Activated CD4-positive, alpha-beta T cell treated with anti-CD3 and anti-CD28 coated beads, Interleukin-10, Interleukin-2, amounts not matched to agents 100 ng/mL and 50 ng/mL, durations not matched to agents 16 hours and 8 hours (primary cell): Measurements from ENCODE around the gene TEN1.

Source experiments
- DNase-seq: peaks from one replicate; pipeline ENCODE4 v3.0.0-alpha.2; 2020

The TEN1 gene

DNA sequence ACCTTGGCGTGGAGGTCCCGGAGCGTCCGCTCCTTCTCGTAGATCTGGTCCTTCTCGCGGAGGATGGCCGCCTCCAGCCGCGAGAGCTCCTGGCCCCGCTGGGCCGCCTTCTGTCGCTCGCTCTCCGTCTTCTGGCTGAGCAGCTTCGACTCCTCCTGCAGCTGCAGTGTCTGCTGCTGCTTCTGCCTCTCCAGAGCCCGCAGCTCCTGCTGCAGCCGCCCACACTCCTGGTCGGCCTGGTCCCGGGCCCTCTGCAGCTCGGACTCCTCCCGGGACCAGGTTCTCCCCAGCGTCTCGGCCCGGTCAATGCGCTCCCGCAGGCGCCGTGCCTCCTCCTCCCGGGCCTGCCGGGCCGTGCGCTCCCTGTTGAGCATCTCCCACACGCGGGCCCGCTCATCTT, 29.2 kb downstream of the TEN1 start:
- DNase-seq, result no peak

DNA sequence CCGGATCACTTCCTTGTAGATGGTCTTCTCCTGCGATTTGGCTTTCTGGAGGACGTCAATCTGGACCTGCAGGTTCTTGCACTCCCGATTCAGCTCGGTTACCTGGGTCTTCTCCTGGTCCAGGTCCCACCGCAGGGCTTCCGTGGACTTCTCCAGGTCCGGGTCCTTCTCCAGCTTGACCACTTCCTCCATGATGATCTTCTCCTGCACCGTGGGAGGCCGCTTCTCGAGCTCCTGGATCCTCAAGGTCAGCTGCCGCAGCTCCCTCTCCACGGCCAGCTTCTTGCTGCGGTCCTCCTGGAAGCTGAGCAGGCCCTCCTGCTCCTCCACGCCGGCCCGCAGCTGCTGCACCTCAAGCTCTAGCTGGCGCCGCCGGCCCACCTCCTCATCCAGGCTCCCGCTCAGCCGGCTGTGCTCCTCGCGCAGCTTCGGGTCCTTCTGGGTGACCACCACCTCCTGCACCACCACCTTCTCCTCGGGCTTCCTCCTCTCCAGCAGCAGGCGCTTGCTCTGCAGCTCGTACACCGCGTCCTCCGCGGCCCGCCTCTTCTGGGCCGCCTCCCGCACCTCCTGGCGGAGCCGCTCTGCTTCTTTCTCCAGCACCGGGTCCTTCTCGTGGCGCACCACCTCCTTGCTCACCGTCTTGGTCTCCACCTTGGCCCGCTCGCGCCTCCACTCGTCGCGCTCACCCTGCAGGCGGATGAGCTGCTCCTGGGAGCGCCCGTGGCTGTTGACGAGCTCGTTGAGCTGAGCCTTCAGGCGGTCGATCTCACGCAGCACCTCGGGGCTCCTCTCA, 29.8 kb downstream of the TEN1 start:
- DNase-seq, result no peak

DNA sequence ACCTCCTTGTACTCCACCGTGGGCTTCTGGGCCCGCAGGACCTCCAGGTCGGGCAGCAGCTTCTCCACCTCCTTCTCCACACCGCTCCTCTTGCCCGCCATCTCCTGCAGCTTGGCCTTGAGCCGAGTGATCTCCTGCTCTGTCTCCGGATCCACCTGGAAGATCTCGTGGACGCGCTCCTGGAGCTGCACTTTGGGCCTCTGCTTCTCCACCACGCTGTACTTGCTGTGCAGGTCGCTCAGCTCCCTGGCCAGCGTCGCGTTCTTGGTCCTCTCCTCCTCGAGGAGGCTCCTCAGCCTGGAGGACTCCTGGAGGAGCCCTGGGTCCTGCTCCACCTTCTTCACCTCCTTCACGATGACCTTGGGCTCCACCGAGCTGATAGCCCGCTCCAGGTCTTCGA, 30.4 kb downstream of the TEN1 start:
- DNase-seq, result no peak

DNA sequence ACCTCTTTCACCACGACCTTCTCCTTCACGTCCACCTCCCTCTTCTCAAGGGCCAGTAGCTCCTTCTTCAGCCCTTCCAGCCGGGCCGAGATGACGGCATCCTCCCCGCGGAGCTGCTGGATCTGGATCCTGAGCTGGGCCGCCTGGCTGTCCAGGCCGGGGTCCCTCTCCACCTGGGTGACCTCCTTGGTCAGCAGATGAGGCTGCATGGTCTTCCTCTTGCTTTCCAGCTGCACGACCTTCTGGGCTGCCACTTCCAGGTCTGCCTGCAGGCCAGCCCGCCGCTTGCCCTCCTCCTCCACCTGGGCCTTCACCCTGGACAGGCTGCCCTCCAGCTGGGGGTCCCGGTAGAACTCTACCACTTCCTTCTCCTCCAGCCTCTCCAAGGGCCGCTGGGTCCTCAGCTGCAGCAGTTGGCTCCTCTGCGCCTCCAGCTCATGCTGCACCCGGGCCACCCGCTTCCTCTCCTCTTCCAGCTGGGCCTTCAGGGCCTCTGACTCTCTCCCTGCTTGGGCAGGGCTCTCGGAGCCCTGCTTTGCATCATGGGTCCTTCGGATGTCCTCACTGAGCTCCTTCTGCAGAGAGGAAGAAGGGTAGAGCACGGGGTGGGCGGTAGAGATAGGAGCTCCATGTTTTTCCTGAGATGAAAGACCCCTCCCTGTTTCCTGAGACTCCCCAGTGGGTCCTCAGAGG, 31.1 kb downstream of the TEN1 start:
- no peak for DNase-seq

GRCh38 chr17:76011951-76012350, 32.9 kb downstream of the TEN1 start:
- DNase-seq, result no peak

DNA sequence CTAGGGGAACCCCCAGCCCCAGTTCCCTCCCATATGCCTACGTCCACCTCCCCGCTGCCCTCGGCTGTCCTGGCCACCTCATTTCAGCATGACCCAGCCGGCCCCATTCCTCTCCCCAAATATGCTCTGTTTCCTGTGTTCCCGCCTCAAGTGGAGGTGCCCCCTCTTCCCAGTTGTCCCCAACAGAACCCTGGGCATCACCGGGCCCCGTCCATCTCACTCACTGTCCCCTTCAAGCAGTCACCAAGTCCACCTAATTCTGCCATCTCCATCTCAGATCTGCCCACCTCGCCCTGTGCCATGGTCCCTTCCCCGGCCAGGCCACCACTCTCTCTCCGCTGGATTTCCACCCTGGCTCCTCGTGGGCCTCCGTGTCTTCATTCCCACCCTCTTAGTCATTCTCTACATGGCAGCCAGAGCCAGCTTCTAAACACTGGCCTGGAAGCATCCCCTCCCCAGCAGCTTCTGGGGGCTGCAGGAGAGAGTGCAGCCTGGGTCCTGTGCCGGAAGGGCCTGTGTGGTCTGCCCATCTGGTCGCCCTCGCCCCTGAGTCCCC, 34.4 kb downstream of the TEN1 start:
- DNase-seq, result no peak

DNA sequence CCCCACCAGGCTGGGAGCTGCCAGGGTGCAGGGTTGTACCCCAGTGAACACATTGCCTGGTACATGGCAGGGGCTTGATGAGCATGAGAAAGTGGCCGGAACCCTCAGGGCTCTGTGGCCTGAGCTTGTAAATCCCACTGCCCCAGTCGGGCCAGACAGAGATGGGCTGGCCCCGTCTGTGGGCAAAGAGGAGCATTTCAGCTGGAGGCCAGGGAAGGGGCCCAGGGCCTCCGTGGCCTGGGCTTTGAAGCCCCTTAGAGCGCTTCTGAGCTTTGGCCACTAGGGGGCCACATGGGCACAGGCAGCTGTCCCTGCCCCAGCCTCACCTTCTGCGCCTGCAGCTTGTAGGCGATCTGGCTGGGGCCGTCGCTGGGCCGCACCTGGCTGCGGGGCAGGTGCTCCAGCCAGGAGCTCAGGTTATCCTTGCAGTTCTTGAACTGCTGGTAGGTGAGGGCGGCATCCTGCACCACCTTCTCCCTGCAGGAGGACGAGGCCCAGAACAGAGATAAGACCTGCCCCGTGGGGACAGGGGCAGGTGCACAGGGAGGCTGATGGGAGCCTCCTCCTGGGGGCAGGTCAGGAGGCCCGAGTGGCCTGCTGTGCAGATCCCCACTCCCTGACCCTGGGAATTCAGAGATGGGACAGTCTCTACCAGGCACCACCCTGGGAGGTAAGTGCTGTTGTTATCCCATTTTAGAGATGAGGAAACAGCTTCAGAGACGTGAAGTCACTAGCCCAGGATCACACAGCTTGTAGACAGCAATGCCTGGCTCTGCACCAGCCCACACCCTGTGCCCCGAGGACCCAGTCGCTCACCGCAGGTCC, 35.3 kb downstream of the TEN1 start:
- peak; percentile 84 for DNase-seq

DNA sequence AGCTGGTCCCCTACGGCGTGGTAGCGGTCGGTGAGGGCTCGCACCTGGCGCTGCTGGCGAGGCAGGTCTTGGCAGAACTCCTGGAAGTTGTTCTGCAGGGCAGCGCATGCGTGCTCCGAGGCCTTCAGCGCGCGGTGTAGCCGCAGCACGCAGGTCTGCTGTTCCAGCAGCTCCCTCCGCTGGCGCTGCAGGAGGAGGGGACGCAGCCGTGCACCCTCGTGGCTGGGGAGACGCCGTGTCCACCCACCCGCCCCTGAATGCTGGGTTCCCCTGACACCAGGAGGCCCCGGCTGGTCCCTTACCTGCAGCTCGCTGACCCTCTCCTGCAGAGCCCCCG, 35.9 kb downstream of the TEN1 start:
- no peak for DNase-seq

DNA sequence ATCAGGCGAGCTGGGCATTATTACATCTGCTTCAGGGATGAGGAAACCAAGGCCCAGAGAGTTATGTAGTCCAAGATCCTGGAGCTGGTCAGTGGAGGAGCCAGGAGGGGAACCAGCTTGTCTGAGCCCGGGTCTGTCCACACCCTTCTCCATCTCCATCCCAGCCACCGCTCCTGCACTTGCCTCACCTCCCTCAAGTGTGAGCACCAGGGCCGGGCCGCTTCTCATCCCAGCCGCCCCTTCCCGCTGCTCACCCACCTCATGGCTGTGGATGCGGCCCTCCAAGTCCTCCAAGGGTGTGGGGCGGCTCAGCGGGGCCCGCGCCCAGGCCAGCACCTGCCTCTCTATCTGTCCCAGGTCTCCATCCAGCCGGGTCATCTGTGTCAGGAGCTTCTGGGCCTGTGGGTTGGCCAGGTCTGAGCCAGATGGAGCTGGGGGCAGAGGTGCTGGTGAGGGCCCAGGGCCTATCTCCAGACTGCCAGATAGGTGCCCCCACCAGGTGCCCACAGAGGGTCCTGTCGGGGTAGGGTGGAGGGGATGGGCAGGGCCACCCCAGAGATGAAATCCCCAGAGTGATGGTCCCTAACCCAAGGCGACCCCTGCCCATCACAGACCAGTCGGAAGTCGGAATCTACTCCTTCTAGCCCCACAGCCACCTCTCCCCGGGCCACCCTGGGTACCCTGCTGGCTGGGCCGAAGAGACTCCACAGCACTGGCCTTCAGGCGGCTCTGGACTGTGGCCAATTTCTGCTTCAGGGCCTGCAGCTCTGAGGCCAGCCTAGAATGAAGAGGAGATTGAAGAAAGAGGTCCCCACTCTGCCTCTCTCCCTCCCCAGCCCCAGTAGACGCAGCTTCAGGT, 38.7 kb downstream of the TEN1 start:
- no peak for DNase-seq

- DNase-seq, result no peak
Measured at GRCh38 chr17:76018340-76018680, 39.3 kb downstream of the TEN1 start.

- no peak for DNase-seq
Measured at GRCh38 chr17:76018801-76019200, 39.8 kb downstream of the TEN1 start.

- no peak for DNase-seq
Measured at GRCh38 chr17:76019833-76020467, 40.9 kb downstream of the TEN1 start.

- DNase-seq, result no peak
Measured at GRCh38 chr17:76022285-76022684, 43.2 kb downstream of the TEN1 start.

GRCh38 chr17:76022973-76023899, 44.2 kb downstream of the TEN1 start:
- DNase-seq, result no peak

DNA sequence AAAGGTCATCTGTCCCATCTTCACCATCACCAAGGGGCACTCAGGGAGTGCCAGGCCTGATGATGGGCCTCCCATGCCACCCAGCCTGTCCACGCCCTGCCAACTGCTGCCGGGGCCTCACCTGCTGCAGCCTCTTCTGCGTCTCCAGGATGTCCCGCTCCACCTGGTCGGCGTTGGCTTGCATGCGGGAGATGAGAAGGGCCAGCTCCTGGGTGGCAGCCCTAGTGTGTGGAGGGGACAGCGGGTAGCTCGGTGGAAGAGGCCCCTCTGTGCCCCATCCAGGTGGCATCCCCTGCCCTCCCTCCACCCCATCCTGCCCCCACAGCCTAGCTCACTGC, 44.8 kb downstream of the TEN1 start:
- no peak for DNase-seq

DNA sequence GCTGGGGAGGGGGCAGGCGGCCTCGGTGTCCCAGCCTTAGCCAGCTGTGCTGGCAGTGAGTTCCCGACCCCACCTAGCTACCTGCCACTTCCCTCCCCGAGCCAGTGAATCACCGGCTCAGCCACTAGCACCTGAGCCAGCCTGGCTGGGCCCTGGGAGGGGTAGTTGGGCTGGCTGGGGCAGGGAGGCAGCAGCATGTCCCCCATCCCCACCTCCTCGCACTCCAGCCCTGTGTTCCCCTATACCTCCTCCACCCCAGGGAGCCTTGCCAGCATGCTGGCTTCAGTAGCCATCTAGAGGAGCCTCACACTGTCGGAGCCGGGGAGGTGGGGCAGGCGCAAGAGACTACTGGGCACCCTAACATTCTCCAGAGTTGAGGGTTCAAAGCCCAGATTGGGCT, 45.3 kb downstream of the TEN1 start:
- DNase-seq, result no peak

GRCh38 chr17:76025294-76025693, 46.3 kb downstream of the TEN1 start:
- DNase-seq, result no peak

DNA sequence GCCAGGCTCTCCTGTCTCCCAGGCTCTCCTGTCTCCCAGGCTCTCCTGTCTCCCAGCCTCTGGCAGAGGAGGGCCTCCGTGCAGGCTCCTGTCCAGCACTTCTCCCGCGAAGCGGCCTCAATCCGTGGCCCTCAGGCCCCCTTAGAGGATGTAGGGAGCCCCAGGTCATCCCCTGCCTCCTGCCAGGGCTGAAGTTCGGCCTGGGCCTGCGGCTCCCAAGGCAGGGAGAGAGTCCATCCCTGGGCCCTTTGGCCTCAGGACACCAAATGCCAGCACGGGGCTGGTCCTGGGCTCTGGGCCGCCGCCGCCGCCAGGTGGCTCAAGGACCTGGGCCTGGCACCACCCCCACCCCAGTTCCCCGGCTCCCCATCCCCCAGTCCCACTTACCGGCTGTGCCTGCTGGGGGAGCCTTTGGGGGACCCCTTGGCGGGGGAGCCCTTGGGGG, 47.7 kb downstream of the TEN1 start:
- DNase-seq, result no peak

DNA sequence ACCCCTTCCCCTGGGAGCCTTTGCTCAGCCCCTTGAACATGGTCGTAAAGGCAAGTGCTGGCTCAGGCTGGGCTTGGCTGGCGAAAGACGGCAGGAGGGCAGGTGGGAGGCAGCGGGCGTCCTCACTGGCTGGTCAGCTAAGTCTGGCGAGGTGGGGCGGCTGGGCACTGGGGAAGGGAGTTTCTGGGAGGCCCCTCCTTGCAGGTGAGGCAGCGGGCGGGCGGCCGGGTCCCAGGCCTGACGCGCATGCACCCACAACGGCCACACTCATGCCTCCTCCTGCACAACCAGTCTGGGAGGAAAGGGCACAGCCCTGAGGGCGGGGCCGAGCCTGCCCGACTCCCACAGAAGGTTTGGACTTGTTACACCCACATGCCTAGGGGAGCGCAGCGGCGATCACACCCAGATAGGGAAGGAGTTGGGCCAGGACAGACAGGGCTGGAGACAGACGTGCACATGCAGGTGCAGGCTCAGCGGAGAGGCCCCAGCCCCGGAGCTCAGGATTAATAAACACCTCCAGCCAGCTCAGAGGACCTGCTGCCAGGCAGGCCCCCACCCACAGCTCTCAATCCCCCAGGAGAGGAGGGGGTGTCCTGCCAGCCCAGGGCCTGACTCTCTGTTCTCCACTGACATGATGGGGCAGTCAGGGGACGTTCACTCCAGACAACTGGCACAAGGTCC, 48.3 kb downstream of the TEN1 start, which contains the start of gene EVPL:
Gene EVPL, minus strand, starts transcription at position 148 of the 681 bp plus-strand sequence. Its CDS starts 108 bp downstream, at position 40.
- DNase-seq, result no peak

- DNase-seq, result no peak
Measured at GRCh38 chr17:76032073-76032779, 53.2 kb downstream of the TEN1 start.
